Islet of Langerhans (tissue), 1 donor: ENCODE measurements around the gene PCDHB4.
"Not testable (repeated sequence)": the region's sequence is repeated elsewhere in the genome, so short reads cannot be mapped to it uniquely, and the experiment has no call there.

ENCODE experiments used
- FAIRE-seq: peaks from one replicate; lab custom pipeline; 2011; peaks lifted over from hg19 to GRCh38; lab: Jason Lieb, UNC

PCDHB4 gene

GRCh38 chr5:141150224-141150992 lies 28.8 kb downstream of the PCDHB4 start:
- FAIRE-seq, result no peak

GRCh38 chr5:141150993-141151325 lies 29.3 kb downstream of the PCDHB4 start:
- FAIRE-seq, result no peak

- not testable (repeated sequence) for FAIRE-seq
These were observed 30.0 kb downstream of the PCDHB4 start for GRCh38 chr5:141151632-141152031.

- FAIRE-seq, result not testable (repeated sequence)
These were observed 30.5 kb downstream of the PCDHB4 start for GRCh38 chr5:141152096-141152495.

DNA sequence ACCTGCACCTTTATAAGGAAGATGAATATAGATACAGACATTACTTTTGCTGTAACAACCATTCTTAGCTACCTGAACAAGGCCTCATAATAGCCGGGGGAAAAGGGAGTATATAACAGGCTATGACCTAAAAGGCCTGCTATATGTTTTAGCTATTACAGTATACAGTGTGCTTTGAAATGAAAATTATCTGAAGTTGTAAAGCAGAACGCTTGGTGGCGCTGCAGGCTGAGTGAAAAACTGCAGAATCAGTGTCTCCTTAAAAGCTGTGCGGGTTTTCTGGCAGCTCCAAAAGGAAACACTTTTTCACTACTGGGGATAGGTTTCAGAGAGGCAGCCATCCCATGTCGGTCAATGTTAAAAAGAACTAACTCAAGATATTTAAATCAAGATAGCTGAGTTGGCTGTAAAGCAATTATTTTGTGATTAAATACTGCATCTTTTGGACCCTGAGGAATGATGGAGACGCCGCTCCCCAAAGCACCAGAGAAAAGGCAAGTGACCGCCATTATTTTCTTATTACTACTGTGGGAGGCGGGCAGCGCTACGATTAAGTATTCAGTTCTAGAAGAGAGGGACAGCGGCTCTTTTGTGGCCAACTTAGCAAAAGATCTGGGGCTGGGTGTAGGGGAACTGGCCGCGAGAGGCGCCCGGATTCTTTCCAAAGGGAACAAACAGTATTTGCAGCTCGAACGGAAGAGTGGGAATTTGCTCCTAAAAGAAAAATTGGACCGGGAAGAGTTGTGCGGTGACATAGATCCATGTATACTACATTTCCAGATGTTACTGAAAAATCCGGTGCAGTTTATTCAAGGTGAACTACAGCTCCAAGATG lies 34.1 kb downstream of the PCDHB4 start:
- FAIRE-seq, result no peak

GRCh38 chr5:141157356-141157755 lies 35.7 kb downstream of the PCDHB4 start:
- FAIRE-seq, result not testable (repeated sequence)

- FAIRE-seq, result not testable (repeated sequence)
These were observed 36.3 kb downstream of the PCDHB4 start for GRCh38 chr5:141157901-141158300.

DNA sequence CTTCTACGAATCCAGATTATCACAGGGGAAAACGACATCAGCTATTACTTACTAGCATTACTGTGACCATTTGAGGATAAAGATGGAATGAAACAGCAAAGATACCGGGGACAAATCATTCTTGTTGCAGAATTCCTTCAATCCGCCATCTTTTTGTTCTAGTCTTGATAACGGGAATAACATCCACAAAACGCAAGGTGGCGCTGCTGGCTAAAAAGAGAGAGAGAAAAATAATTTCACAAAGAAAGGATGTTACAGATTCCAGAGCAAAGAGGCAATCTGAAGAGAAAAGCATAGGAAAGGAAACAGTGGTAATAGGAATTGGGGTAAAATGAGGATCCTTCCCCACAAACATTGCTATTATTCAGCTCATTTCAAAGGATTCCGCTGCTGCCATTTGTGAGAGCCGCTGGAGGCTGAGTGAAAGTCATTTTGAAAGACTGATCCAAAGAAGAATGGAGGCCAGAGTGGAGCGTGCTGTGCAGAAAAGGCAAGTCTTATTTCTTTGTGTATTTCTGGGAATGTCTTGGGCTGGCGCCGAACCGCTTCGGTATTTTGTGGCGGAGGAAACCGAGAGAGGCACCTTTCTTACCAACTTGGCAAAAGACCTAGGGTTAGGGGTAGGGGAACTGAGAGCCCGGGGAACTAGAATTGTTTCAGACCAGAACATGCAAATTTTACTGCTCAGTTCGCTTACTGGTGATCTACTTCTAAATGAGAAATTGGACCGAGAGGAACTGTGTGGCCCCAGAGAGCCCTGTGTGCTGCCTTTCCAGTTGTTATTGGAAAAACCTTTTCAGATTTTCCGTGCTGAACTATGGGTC lies 51.0 kb downstream of the PCDHB4 start, which contains the start of gene PCDHB7:
Gene PCDHB7 (plus strand): TSS at position 264 of the 824 bp plus-strand sequence. CDS start 192 bp downstream, at position 456.
- no peak for FAIRE-seq

GRCh38 chr5:141174291-141175104 lies 52.9 kb downstream of the PCDHB4 start:
- not testable (repeated sequence) for FAIRE-seq
